ENCODE data around the gene U2AF2.

Gene U2AF2

DNA sequence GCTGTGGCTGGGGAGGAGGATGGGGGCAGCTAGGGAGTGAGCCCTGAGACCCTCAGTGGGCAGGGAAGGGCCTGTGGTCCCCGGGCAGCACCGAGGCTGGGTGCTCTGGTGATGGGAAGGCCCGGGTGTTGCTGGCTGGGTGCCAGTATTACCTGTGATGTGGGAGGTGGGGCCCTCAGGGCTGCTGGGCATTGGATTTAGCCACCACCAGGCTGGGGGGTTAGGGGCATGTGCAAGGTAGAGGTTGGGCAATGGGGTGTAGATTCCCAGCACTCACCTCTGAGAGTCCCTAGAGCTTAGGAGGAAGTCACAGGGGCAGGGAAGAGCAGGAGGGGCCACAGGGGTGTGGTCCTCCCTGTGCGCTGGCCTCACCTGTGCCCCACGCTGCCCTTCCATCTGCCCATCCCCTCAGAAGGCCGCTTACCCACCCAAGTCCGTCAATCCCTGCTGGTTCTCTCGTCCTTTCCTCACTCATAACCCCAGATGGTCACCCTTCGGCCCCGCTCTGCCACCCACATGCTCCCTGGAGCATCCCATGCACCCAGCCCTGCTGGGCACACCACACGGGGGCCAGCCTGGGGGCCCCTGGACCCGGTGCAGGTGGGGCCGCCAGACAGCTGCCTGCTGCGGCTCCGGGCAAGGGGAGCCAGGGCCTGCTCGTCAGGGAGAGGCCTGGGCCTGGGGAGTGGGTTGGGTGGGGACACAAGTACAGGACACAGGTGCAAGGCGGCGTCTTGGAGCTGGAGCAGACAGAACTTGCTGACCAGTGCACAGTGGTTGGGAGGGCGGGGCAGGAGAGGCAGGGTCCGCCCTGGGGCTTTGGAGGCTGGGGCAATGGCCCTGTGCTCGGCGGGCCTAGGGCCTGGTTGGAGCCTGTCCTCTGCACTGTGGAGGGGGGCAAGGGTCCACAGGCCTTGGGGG is 32.7 kb downstream of the U2AF2 start:
- in situ Hi-C loops (cut with HindIII; ENCODE audit: low sequenced_read_pairs), result no loop called here

GRCh38 chr19:55688422-55689218 is 33.8 kb downstream of the U2AF2 start:
- in situ Hi-C loops (cut with HindIII; ENCODE audit: low sequenced_read_pairs), result no loop called here

- in situ Hi-C loops (cut with HindIII; ENCODE audit: low sequenced_read_pairs), result no loop called here
Measured at GRCh38 chr19:55689411-55690108, 34.7 kb downstream of the U2AF2 start.

- in situ Hi-C loops (cut with HindIII; ENCODE audit: low sequenced_read_pairs), result no loop called here
Measured at GRCh38 chr19:55690109-55690768, 35.4 kb downstream of the U2AF2 start.

DNA sequence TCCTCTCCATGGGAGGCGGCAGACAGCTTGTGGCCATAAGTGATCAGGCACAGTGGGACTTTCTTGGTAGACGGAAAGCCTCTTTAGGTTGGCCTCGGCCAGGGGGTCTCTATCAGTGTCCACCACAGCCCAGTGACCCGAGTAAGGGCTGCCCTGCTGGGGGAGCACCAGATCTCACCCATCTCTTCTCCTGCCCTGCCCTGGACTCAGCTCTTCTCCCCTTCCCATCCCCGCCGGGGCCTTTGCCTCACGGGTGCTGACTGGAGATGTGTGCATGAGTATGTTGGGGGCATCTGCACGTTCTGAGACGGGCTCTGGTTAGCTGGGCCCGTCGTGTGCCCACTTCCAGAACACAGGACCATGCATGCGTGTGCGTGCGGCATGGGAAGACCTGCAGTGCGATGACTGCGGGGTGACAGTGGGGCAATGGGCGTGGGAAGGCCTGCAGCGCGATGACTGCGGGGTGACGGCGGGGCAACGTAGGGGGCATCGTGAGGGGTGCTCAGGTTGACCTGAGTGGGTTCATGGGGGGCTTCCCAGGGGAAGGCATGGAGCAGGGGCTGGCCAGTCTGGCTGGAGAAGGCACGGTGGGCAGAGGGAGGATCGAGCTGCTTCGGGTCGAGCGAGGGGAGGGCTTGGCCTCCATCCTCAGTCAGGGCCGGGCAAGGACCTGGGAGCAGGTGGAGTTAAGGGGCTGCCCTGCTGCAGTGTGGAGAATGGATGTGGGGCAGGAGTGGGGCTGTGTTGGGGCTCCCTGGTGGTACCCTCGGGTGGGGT is 36.1 kb downstream of the U2AF2 start:
- in situ Hi-C loops (cut with HindIII; ENCODE audit: low sequenced_read_pairs), result no loop called here

DNA sequence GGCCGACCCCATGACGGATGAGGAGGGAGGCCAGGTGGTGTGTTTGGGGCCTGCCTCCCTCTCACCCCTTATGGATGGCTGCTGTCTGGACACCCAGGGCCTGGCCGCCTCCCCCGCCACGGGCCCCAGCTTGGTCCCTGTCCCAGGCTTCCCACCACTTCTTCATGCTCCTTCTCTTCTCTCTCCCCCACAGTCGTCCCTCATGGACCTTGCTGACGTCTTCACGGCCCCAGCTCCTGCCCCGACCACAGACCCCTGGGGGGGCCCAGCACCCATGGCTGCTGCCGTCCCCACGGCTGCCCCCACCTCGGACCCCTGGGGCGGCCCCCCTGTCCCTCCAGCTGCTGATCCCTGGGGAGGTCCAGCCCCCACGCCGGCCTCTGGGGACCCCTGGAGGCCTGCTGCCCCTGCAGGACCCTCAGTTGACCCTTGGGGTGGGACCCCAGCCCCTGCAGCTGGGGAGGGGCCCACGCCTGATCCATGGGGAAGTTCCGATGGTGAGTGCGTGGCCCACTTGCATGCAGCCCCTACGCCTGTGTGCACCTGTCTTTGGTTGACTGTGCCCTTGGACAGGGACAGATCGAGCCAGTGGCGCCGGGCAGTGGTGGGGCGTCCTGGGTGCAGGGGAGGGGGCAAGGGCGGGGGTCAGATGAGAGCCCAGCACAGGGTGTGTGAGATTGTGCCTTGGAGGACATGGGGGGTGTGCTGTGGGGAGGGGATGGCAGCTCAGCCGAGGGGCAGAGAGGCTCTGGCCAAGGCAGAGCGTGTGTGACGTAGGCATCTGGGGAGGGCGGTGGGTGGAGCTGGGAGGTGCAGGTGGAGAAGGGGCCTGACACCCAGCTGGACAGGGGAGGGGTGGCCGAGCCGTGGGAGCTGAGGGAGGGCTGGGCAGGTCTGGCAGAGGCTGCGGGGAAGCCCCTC is 37.0 kb downstream of the U2AF2 start:
- in situ Hi-C loops (cut with HindIII; ENCODE audit: low sequenced_read_pairs), result no loop called here

- in situ Hi-C loops (cut with HindIII; ENCODE audit: low sequenced_read_pairs), result no loop called here
Measured at GRCh38 chr19:55692681-55693081, 37.8 kb downstream of the U2AF2 start.

- in situ Hi-C loops (cut with HindIII; ENCODE audit: low sequenced_read_pairs), result no loop called here
Measured at GRCh38 chr19:55693336-55693974, 38.6 kb downstream of the U2AF2 start.

- in situ Hi-C loops (cut with HindIII; ENCODE audit: low sequenced_read_pairs), result no loop called here
Measured at GRCh38 chr19:55694241-55694655, 39.4 kb downstream of the U2AF2 start.

DNA sequence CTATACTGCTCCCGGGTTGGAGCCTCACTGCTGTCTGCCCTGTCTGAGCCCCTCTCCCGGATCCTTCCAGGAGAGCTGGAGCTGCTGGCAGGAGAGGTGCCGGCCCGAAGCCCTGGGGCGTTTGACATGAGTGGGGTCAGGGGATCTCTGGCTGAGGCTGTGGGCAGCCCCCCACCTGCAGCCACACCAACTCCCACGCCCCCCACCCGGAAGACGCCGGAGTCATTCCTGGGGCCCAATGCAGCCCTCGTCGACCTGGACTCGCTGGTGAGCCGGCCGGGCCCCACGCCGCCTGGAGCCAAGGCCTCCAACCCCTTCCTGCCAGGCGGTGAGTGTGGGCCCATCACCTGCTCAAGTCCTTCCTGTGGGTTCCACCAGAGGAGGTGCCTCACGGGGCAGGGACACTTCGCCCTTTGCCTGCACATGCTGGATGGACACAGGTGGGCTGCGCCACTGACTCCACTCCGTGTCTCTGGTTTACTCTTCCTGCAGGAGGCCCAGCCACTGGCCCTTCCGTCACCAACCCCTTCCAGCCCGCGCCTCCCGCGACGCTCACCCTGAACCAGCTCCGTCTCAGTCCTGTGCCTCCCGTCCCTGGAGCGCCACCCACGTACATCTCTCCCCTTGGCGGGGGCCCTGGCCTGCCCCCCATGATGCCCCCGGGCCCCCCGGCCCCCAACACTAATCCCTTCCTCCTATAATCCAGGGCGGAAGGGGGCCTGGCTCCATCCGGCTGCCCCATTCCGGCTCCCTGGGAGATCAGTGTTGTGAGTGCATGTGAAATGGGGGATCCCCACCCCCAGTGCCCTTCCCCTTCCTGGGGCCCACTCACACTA is 40.0 kb downstream of the U2AF2 start:
- in situ Hi-C loops (cut with HindIII; ENCODE audit: low sequenced_read_pairs), result no loop called here

DNA sequence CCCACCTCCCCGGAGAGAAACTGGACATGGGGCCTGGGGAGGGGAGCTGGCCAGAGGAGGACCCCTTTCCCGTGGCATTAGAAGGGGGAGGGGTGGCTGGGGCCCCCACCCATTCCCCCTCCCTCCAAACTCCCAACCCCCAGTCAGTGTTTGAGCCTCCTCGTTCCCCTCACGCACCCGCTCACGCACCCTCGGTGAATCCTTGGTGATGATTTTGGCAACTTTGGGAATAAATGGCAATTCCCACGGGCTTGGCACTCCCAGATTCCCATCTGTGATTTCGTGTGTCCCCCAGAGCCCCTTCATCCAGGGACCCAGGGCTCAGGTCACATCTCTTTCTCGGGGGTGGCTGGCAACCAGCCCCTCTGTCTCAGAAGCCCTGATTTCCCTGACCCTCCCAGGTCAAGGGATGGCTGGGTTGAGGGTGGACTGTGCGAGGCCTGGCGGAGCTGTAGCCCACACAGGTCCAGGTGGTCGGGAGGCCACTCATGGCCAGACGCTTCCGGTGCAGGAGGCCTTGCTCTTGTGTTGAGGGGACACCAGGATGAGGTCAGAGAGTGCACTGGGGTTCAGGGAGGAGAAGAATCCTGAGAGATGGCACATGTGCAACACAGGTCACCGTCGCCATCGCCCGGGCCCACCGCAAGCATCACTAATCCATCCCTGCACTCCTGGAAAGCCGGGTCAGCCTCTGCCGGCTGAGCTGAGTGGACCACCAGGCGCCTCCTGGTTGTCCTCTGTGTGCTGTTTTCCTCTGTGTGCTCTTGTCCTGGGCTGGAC is 40.9 kb downstream of the U2AF2 start:
- in situ Hi-C loops (cut with HindIII; ENCODE audit: low sequenced_read_pairs), result no loop called here

DNA sequence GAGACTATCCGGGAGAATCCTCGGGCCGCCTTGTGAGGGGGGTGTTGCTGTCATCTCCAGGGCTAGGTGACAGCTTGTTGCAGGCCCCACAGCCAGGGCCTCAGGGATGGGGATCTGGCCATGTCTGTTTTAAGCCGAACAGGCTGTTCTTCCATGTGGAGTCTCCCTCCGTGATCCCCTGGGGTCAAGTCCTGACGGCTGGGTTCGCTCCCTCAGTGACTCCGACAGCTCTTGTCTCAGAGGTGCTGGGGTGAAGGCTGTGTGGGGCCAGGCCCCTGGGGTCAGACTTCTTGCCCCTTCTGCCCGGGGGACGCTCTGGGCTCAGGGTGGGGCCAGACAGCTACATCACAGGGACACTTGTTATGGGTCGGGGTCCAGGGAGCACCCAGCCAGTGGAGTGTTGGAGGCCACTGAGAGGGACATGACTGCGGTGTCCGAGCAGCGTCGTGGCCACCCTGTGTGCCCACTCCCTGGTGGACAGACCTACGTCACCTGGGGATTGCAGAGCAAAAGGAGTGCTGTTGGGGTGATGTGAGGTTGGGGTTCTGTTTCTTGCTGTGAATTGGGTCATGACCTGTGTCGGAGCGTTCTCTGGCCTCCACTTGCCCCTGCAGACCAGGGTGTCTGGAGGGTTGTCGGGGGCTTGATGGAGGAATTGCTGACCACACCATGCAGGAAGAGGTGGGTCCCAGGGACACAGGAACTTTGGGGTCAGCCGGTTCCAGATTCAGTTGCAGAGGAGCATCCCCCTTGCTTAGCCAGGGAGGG is 41.6 kb downstream of the U2AF2 start:
- in situ Hi-C loops (cut with HindIII; ENCODE audit: low sequenced_read_pairs), result no loop called here

DNA sequence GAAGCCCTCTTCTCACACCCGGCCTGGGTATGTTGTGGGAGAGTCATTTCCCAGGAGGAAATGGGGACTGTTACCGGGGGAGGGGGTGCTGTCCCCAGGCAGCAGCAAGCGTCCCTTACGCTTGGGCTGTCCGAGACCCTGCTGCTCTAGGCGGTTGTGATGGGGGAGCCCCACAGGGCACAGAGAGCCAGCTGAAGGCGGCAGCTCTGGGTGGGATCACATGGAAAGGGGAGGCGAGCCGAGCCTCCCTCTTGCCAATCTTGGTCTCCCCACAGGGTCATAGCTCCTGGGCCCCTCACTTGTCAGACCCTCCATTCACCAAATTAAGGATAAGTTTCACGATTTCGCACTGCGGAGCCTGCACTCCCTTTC is 42.2 kb downstream of the U2AF2 start:
- in situ Hi-C loops (cut with HindIII; ENCODE audit: low sequenced_read_pairs), result no loop called here

DNA sequence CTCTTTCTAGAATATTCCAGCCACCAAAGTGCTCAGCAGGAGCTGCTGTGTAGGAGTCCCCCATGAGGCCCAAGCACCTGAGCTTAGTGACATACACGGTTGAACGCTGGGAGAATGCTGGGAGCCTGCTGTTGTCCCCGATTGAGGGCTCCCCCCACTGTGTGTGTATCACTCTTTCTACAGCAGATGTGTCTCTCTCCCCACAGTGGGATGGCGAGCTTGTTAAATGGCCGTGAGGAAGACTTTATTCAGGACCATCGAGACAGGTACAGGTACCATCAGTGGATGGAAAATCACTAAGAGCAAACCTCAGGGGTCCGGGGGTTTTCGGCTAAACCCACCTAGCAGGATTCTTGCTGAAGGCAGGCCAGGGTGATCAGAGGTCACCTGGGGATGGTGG is 42.9 kb downstream of the U2AF2 start:
- in situ Hi-C loops (cut with HindIII; ENCODE audit: low sequenced_read_pairs), result no loop called here

- in situ Hi-C loops (cut with HindIII; ENCODE audit: low sequenced_read_pairs), result no loop called here
Measured at GRCh38 chr19:55698256-55698655, 43.4 kb downstream of the U2AF2 start.

GRCh38 chr19:55699221-55699620 is 44.4 kb downstream of the U2AF2 start:
- in situ Hi-C loops (cut with HindIII; ENCODE audit: low sequenced_read_pairs), result no loop called here

All from DLD1 (cell line).